D721Med (cell line): ENCODE measurements around the gene PAQR5.
A peak's percentile ranks its signal among the peaks of the same experiment; 100 is the strongest.

Source experiments
- DNase-seq: peaks from one replicate; pipeline ENCODE4 v3.0.0; 2011; ENCODE audit warnings: low spot score; ENCODE audit not compliant: insufficient read length
- FAIRE-seq: peaks from 2 replicates; lab custom pipeline; 2011; peaks lifted over from hg19 to GRCh38; lab: Jason Lieb, UNC
- TF ChIP-seq, protein P1 (sequence below): IDR thresholded peaks from 2 replicates; pipeline ENCODE4 v1.5.1; 2012; ENCODE audit warnings: mild to moderate bottlenecking, control low read depth; ENCODE audit not compliant: insufficient read depth; ENCODE audit errors: missing control alignments

PAQR5 gene

GRCh38 chr15:69403594-69403993 lies 104.9 kb downstream of the PAQR5 start:
- DNase-seq (no peak), FAIRE-seq (peak; percentile 58)
- TF ChIP-seq, protein P1, sequence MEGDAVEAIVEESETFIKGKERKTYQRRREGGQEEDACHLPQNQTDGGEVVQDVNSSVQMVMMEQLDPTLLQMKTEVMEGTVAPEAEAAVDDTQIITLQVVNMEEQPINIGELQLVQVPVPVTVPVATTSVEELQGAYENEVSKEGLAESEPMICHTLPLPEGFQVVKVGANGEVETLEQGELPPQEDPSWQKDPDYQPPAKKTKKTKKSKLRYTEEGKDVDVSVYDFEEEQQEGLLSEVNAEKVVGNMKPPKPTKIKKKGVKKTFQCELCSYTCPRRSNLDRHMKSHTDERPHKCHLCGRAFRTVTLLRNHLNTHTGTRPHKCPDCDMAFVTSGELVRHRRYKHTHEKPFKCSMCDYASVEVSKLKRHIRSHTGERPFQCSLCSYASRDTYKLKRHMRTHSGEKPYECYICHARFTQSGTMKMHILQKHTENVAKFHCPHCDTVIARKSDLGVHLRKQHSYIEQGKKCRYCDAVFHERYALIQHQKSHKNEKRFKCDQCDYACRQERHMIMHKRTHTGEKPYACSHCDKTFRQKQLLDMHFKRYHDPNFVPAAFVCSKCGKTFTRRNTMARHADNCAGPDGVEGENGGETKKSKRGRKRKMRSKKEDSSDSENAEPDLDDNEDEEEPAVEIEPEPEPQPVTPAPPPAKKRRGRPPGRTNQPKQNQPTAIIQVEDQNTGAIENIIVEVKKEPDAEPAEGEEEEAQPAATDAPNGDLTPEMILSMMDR: no peak

DNA sequence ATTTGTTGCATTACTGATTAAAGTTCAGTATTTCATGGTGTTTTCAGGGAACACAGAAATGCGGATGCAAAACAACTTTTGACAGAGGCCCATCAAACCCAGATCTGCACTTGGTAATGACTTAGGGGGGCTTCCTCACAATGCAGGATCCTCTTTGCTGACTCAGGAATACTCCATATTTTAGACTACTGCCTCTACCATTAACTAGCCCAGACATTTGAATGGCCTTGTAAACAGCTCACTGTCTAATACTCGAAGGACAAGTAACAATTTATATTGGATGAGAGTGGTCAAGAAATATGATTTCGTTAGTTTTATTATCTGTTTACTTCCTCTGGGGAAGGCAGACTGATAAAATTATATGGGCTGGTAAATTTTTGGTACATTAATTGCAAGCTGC lies 106.4 kb downstream of the PAQR5 start:
- FAIRE-seq (no peak), DNase-seq (no peak)
- TF ChIP-seq, protein P1: no peak

- DNase-seq (no peak), FAIRE-seq (no peak)
- TF ChIP-seq, protein P1: no peak
Measured at GRCh38 chr15:69407719-69408400, 109.1 kb downstream of the PAQR5 start.

GRCh38 chr15:69408841-69409240 lies 110.1 kb downstream of the PAQR5 start:
- DNase-seq (no peak), FAIRE-seq (no peak)
- TF ChIP-seq, protein P1: no peak

DNA sequence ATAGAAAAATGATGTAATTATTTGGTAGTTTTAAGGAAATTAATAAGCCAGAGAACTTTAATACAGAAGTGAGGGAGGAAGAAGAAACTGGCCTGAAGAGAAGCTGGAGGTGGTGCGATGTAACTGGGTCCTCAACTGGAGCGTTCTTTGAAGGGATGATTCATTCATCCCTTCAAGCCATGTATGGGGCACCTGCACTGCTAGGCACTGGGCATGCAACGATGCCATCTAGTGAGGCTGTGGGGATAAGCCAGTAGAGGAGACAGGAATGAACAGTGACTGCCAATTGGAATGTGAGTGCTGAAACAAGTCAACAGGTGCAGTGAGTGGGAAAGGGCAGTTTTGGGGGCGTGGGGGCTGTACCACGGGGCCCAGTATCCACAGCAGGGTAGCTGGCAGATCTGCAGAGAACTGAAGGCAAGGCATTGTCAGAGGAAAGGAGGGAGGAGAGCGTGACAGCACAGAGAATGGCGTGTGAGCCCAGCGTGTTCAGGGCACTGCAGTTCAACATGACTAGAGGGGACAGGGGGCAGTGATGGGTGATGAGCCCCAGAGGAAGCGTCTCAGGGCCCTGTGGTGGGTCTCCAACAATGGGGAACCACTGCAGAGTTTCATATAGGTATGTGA lies 111.6 kb downstream of the PAQR5 start:
- DNase-seq: no peak
- TF ChIP-seq, protein P1: peak; percentile 71
- FAIRE-seq: no peak

GRCh38 chr15:69412274-69412673 lies 113.6 kb downstream of the PAQR5 start:
- DNase-seq (no peak), FAIRE-seq (no peak)
- TF ChIP-seq, protein P1: no peak

DNA sequence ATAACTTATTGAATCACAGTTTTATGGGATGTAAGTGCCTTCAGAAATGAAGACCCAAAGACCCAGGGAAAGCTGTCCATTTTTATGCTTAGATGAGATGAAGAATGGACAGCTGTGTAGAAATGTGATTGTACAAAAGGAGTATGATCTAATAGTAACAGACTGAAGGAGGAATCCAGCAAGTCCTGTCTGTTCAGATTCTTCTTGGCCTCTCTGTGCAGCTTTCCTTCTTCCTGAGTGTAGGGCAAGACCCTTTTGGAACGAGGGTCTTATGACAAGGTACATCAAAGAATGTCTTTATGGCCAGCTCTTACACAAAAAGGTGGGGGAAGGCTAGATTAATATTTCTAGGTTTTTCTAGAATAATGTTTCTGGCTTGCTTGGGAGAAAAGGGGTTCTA lies 114.0 kb downstream of the PAQR5 start:
- no peak for DNase-seq
- FAIRE-seq: no peak
- TF ChIP-seq, protein P1: no peak
